Measurements from ENCODE around the gene CHAC1. TPM values are rescaled to one million over a fixed set of nuclear protein-coding genes. Genes with fewer than 3 reads are reported as not detected.

The CHAC1 gene
- polyA plus RNA-seq, 2 of the 4 experiments (the other 2 are of a cell fraction) = 4.9 to 22.2 TPM

DNA sequence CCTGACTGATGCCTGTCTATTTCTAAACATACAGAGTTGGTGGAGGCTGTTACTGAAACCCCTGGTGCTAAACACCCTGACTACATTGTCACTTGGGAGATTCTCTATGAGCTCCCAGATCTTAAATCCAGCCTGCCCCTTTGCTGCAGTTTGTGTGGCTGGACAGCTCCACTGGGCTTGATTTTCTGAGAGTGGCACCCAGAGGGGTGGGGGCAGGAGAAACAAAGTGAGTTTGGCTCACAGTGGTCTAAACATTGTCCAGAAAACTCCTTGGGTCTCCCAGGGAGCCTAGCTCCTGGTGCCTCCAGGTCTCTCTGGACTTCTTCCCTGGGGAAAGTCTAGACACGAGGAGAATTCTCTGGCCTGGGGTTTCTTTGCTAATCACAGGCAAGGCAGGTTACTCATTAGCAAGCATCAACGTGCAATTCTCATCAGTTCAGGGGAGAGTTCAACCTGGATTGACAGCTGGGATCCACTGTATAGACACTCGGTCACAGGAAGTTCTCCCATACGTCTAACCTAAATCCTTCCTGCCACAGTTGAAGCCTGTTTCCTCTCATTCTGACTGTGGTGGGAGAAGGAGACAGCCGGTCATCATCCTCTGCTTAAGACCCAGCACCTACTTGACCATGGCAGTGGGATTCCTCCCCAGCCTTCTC lies 31.2 kb upstream of the CHAC1 start:
- ChIA-PET CTCF (interaction anchor here (0.6 to 2.2 kb wide), 4 partner anchors 11 to 272 kb away, joined by 3 to 10 read pairs (median 7); no protein-coding TSS in a partner anchor), POLR2A (no interaction called here)
- Histone ChIP-seq H3K9me3 (no peaks in the 10 kb centered on the region), H3K4me3 (no peak overlapping the region), H3K4me1 (no peaks in the 10 kb centered on the region), H3K27ac (no peak overlapping the region), H3K4me2 (no peak overlapping the region)
- DNase-seq (ENCODE audit: low read depth in 1 of 2, low spot score in 1 of 2) = no peak
- TF ChIP-seq ZC3H11A (IDR thresholded peaks at IDR 0.05) (no peak), RAD21 (conservative IDR thresholded peaks at IDR 0.05 in 1 of 2, IDR thresholded peaks at IDR 0.05 in 1 of 2) (no peak), RARB (CRISPR knock-in tag; IDR thresholded peaks at IDR 0.05) (no peak), CBX2 (IDR thresholded peaks at IDR 0.05; ENCODE audit: borderline replicate concordance, low read depth) (no peak), JUN (IDR thresholded peaks at IDR 0.05) (no peak)
- FAIRE-seq = no peak
- 75% methylated on average over 5 of the region's 5 CpGs for WGBS (ENCODE audit: missing lambda C conversion rate)
- no peak for ATAC-seq

DNA sequence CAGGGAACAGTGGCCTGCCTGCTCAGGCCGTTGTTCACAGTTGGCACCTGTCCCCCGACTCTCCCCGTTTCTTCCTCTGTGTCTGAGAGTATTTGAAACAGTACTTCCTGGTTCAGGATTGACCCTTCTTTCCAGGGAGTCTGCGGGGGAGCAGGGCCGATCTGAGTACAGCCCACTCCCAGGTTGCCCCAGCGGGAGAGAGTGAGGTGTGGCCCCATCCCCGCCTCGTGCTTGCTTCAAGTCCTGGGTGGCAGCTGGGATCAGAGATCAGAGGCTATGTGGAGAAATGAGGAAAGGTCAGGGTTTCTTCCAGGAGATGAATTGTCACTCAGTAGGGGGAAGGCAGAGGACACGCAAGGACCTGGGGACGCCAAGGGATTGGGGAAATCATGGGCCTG lies 30.7 kb upstream of the CHAC1 start:
- TF ChIP-seq, protein P1, sequence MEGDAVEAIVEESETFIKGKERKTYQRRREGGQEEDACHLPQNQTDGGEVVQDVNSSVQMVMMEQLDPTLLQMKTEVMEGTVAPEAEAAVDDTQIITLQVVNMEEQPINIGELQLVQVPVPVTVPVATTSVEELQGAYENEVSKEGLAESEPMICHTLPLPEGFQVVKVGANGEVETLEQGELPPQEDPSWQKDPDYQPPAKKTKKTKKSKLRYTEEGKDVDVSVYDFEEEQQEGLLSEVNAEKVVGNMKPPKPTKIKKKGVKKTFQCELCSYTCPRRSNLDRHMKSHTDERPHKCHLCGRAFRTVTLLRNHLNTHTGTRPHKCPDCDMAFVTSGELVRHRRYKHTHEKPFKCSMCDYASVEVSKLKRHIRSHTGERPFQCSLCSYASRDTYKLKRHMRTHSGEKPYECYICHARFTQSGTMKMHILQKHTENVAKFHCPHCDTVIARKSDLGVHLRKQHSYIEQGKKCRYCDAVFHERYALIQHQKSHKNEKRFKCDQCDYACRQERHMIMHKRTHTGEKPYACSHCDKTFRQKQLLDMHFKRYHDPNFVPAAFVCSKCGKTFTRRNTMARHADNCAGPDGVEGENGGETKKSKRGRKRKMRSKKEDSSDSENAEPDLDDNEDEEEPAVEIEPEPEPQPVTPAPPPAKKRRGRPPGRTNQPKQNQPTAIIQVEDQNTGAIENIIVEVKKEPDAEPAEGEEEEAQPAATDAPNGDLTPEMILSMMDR (IDR thresholded peaks at IDR 0.05) = no peak
- TF ChIP-seq ZC3H11A (IDR thresholded peaks at IDR 0.05) (no peak), BHLHE40 (IDR thresholded peaks at IDR 0.05; ENCODE audit: low read depth, low read length) (no peak), FOXS1 (CRISPR knock-in tag; IDR thresholded peaks at IDR 0.05) (no peak), HOXB13 (CRISPR knock-in tag; IDR thresholded peaks at IDR 0.05; ENCODE audit: low read depth) (no peak), ZFP36 (IDR thresholded peaks at IDR 0.05; ENCODE audit: borderline replicate concordance, partially characterized antibody) (no peak), RFX5 (IDR thresholded peaks at IDR 0.05) (no peak), POLR2AphosphoS2 (conservative IDR thresholded peaks at IDR 0.05; ENCODE audit: low read length) (no peak), EP300 (IDR thresholded peaks at IDR 0.05) (no peak), RCOR1 (IDR thresholded peaks at IDR 0.05; ENCODE audit: low read depth, low read length) (no peak), CHD2 (IDR thresholded peaks at IDR 0.05; ENCODE audit: low read length, partially characterized antibody) (no peak), HDAC2 (IDR thresholded peaks at IDR 0.05) (no peak)
- TF ChIP-seq, protein P2, sequence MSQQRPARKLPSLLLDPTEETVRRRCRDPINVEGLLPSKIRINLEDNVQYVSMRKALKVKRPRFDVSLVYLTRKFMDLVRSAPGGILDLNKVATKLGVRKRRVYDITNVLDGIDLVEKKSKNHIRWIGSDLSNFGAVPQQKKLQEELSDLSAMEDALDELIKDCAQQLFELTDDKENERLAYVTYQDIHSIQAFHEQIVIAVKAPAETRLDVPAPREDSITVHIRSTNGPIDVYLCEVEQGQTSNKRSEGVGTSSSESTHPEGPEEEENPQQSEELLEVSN (IDR thresholded peaks at IDR 0.05; ENCODE audit: borderline replicate concordance, low read depth) = no peak
- TF ChIP-seq, protein P3, sequence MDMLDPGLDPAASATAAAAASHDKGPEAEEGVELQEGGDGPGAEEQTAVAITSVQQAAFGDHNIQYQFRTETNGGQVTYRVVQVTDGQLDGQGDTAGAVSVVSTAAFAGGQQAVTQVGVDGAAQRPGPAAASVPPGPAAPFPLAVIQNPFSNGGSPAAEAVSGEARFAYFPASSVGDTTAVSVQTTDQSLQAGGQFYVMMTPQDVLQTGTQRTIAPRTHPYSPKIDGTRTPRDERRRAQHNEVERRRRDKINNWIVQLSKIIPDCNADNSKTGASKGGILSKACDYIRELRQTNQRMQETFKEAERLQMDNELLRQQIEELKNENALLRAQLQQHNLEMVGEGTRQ (IDR thresholded peaks at IDR 0.05) = no peak
- TF ChIP-seq, protein P4, sequence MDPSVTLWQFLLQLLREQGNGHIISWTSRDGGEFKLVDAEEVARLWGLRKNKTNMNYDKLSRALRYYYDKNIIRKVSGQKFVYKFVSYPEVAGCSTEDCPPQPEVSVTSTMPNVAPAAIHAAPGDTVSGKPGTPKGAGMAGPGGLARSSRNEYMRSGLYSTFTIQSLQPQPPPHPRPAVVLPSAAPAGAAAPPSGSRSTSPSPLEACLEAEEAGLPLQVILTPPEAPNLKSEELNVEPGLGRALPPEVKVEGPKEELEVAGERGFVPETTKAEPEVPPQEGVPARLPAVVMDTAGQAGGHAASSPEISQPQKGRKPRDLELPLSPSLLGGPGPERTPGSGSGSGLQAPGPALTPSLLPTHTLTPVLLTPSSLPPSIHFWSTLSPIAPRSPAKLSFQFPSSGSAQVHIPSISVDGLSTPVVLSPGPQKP (IDR thresholded peaks at IDR 0.05; ENCODE audit: low read depth, low read length) = no peak
- TF ChIP-seq, protein P5, sequence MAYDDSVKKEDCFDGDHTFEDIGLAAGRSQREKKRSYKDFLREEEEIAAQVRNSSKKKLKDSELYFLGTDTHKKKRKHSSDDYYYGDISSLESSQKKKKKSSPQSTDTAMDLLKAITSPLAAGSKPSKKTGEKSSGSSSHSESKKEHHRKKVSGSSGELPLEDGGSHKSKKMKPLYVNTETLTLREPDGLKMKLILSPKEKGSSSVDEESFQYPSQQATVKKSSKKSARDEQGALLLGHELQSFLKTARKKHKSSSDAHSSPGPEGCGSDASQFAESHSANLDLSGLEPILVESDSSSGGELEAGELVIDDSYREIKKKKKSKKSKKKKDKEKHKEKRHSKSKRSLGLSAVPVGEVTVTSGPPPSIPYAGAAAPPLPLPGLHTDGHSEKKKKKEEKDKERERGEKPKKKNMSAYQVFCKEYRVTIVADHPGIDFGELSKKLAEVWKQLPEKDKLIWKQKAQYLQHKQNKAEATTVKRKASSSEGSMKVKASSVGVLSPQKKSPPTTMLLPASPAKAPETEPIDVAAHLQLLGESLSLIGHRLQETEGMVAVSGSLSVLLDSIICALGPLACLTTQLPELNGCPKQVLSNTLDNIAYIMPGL (CRISPR knock-in tag; IDR thresholded peaks at IDR 0.05; ENCODE audit: borderline replicate concordance) = no peak
- WGBS (ENCODE audit: missing lambda C conversion rate) = 67% methylated on average over 9 of the region's 10 CpGs
- H3K4me3 ChIP-seq = no peak overlapping the region
- no peak for FAIRE-seq
- no peaks in the 10 kb centered on the region for H3K9me3 ChIP-seq
- no peak for ATAC-seq
- CTCF ChIA-PET = interaction anchor here (0.6 to 2.2 kb wide), 4 partner anchors 11 to 273 kb away, joined by 3 to 10 read pairs (median 7); no protein-coding TSS in a partner anchor
- no peak overlapping the region for H3K27ac ChIP-seq
- POLR2A ChIA-PET = no interaction called here
- no peak for DNase-seq (ENCODE audit: low read depth in 1 of 2, low spot score in 1 of 2)
- H3K4me1 ChIP-seq = no peaks in the 10 kb centered on the region
- no peak overlapping the region for H3K4me2 ChIP-seq
